GM18951 (cell line): ENCODE results near the gene PTGFRN.

Experiments used
- POLR2A ChIP-seq: IDR thresholded peaks from 4 replicates; pipeline ENCODE4 v1.6.1; 2011; ENCODE audit warnings: mild to moderate bottlenecking; ENCODE audit not compliant: insufficient read length, insufficient read depth; ENCODE audit errors: extremely low read depth
- in situ Hi-C: fragments of 300-500 bp; cut with MboI; formaldehyde crosslinking; loops from one replicate; pipeline ENCODE4 v1.12.0; 2022; ENCODE audit warnings: low sequenced_read_pairs, mixed read lengths, inconsistent platforms; ENCODE audit not compliant: unreplicated experiment

Gene PTGFRN

GRCh38 chr1:116916002-116916401, 6.3 kb downstream of the PTGFRN start:
- TF ChIP-seq POLR2A = no peak
- in situ Hi-C loops = no loop called here

- no peak for TF ChIP-seq POLR2A
- in situ Hi-C loops = no loop called here
Observed at GRCh38 chr1:116916533-116917445, 7.1 kb downstream of the PTGFRN start.

- TF ChIP-seq POLR2A = no peak
- in situ Hi-C loops = no loop called here
Observed at GRCh38 chr1:116918714-116919357, 9.1 kb downstream of the PTGFRN start.

GRCh38 chr1:116919802-116920201, 10.1 kb downstream of the PTGFRN start:
- TF ChIP-seq POLR2A = no peak
- in situ Hi-C loops = no loop called here

GRCh38 chr1:116920211-116920610, 10.5 kb downstream of the PTGFRN start:
- in situ Hi-C loops = no loop called here
- no peak for TF ChIP-seq POLR2A

- in situ Hi-C loops = no loop called here
Observed at GRCh38 chr1:116921301-116921885, 11.7 kb downstream of the PTGFRN start.

GRCh38 chr1:116921937-116922336, 12.2 kb downstream of the PTGFRN start:
- in situ Hi-C loops = no loop called here
- no peak for TF ChIP-seq POLR2A

More at GRCh38 chr1:116921301-116921885, 11.7 kb downstream of the PTGFRN start:
- no peak for TF ChIP-seq POLR2A

- in situ Hi-C loops = no loop called here
- no peak for TF ChIP-seq POLR2A
Observed at GRCh38 chr1:116923421-116923820, 13.7 kb downstream of the PTGFRN start.

- TF ChIP-seq POLR2A = no peak
- in situ Hi-C loops = no loop called here
Observed at GRCh38 chr1:116927049-116927798, 17.5 kb downstream of the PTGFRN start.

- TF ChIP-seq POLR2A = no peak
- in situ Hi-C loops = no loop called here
Observed at GRCh38 chr1:116929961-116930592, 20.4 kb downstream of the PTGFRN start.

- in situ Hi-C loops = no loop called here
- no peak for TF ChIP-seq POLR2A
Observed at GRCh38 chr1:116931016-116931918, 21.6 kb downstream of the PTGFRN start.
